GM23248 (cell line): ENCODE measurements around the gene RPAP2.
"Not testable (repeated sequence)": the region's sequence is repeated elsewhere in the genome, so short reads cannot be mapped to it uniquely, and the experiment has no call there.

ENCODE experiments used
- EZH2 ChIP-seq: fragments of 200-600 bp; sonication (generic); IDR thresholded peaks from 2 replicates; pipeline ENCODE4 v1.6.1; 2018; ENCODE audit warnings: antibody characterized with exemption, mild to moderate bottlenecking; ENCODE audit not compliant: insufficient read depth, poor library complexity, severe bottlenecking
- EZH2phosphoT487 ChIP-seq: fragments of 200-600 bp; sonication (generic); IDR thresholded peaks from 2 replicates; pipeline ENCODE4 v1.6.1; 2018; ENCODE audit warnings: antibody characterized with exemption, moderate library complexity, mild to moderate bottlenecking, low read depth; ENCODE audit not compliant: insufficient read depth

DNA sequence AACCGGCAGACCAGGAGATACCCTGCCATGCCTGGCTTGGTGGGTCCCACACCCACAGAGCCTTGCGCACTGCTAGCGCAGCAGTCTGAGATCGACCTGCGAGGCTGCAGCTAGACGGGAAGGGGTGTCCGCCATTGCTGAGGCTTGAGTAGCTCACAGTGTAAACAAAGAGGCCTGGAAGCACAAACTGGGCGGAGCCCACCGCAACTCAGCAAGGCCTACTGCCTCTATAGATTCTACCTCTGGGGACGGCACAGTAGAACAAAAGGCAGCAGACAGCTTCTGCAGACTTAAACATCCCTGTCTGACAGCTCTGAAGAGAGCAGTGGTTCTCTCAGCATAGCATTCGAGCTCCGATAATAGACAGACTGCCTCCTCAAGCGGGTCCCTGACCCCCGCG lies 19.1 kb upstream of the RPAP2 start:
- TF ChIP-seq EZH2, EZH2phosphoT487: not testable (repeated sequence)
